HepG2 (cell line): ENCODE data around the gene FRMD4A.

Experiments
- ATF1 ChIP-seq: IDR thresholded peaks from 2 replicates; pipeline ENCODE4 v1.6.1; 2016; ENCODE audit warnings: mild to moderate bottlenecking, control low read depth
- ELF4 ChIP-seq: sonication (generic); formaldehyde crosslinking; IDR thresholded peaks from 2 replicates; pipeline ENCODE4 v1.5.0; 2020; ENCODE audit warnings: missing genetic modification reagents, mild to moderate bottlenecking, moderate library complexity, borderline replicate concordance
- EZH2 ChIP-seq: conservative IDR thresholded peaks from 2 replicates; pipeline ENCODE4 v1.6.1; 2012; ENCODE audit warnings: mild to moderate bottlenecking, low read depth, low read length, moderate library complexity
- HCFC1 ChIP-seq: fragments of 150-350 bp; IDR thresholded peaks from 2 replicates; pipeline ENCODE4 v1.6.1; 2014; ENCODE audit warnings: low read depth, low read length
- KLF6 ChIP-seq: IDR thresholded peaks from 2 replicates; pipeline ENCODE4 v1.8.0; 2016; ENCODE audit warnings: missing biosample characterization, missing genetic modification reagents
- MAFK ChIP-seq, 2 experiments: IDR thresholded peaks in 1 of 2; conservative IDR thresholded peaks in 1 of 2; 2 replicates each; pipeline ENCODE4 v1.6.1; 2011; ENCODE audit warnings: improper control_type of control experiment in 2 of 2, low read length in 2 of 2
- PHF8 ChIP-seq: sonication (generic); formaldehyde crosslinking; IDR thresholded peaks from 2 replicates; pipeline ENCODE4 v1.5.0; 2020; ENCODE audit warnings: missing genetic modification reagents
- POLR2A ChIP-seq, 2 experiments: IDR thresholded peaks; 2 replicates each; pipeline ENCODE4 v1.6.1; 2011; ENCODE audit warnings: low read depth in 2 of 2, low read length in 2 of 2, mild to moderate bottlenecking in 1 of 2, moderate library complexity in 1 of 2; ENCODE audit not compliant: insufficient read depth in 1 of 2
- RERE ChIP-seq: IDR thresholded peaks from 2 replicates; pipeline ENCODE4 v1.6.1; 2016; ENCODE audit warnings: low read depth, missing genetic modification reagents, missing compliant biosample characterization
- STAT6 ChIP-seq: sonication (generic); formaldehyde crosslinking; IDR thresholded peaks from 2 replicates; pipeline ENCODE4 v1.4.0; 2020; ENCODE audit warnings: missing genetic modification reagents, mild to moderate bottlenecking, borderline replicate concordance
- ZNF275 ChIP-seq: sonication (generic); formaldehyde crosslinking; IDR thresholded peaks from 2 replicates; pipeline ENCODE4 v1.8.0; 2022; ENCODE audit warnings: missing genetic modification reagents, mild to moderate bottlenecking, inconsistent platforms, borderline replicate concordance
- ZNF350 ChIP-seq: sonication (generic); formaldehyde crosslinking; IDR thresholded peaks from 2 replicates; pipeline ENCODE4 v1.4.0; 2020; ENCODE audit warnings: mild to moderate bottlenecking, low read depth, missing genetic modification reagents, borderline replicate concordance
- ZNF567 ChIP-seq: sonication (generic); formaldehyde crosslinking; IDR thresholded peaks from 2 replicates; pipeline ENCODE4 v1.8.1; 2023; ENCODE audit warnings: mild to moderate bottlenecking, missing genetic modification reagents, borderline replicate concordance

- TF ChIP-seq ZNF567 (CRISPR knock-in tag) (no peak), PHF8 (CRISPR knock-in tag) (no peak), POLR2A (IDR thresholded peaks at IDR 0.05; ENCODE audit: insufficient read depth in 1 of 2, low read depth in 2 of 2, low read length in 2 of 2) (no peak), KLF6 (no peak), STAT6 (CRISPR knock-in tag) (no peak), HCFC1 (no peak), MAFK (conservative IDR thresholded peaks at IDR 0.05 in 1 of 2, IDR thresholded peaks at IDR 0.05 in 1 of 2; ENCODE audit: low read length in 2 of 2) (no peak), ATF1 (CRISPR knock-in tag) (no peak), ZNF350 (CRISPR knock-in tag) (no peak), ELF4 (no peak), RERE (no peak), EZH2 (no peak), ZNF275 (CRISPR knock-in tag) (no peak)
Observed at GRCh38 chr10:13711291-13711690, 619.4 kb downstream of the FRMD4A start.
